HEK293 (cell line): Measurements from ENCODE around the gene NCAPD3.
"Not testable (repeated sequence)": the region's sequence is repeated elsewhere in the genome, so short reads cannot be mapped to it uniquely, and the experiment has no call there.

Experiments used
- CTCF ChIA-PET: fragments of 350-600 bp; formaldehyde crosslinking; extraction: SDS; loops from one replicate; lab custom pipeline; 2021; ENCODE audit warnings: antibody characterized with exemption; lab: Yijun Ruan, JAX
- POLR2A ChIA-PET: fragments of 300-600 bp; formaldehyde crosslinking; extraction: SDS; loops from one replicate; lab custom pipeline; 2020; ENCODE audit warnings: antibody characterized with exemption, inconsistent platforms; lab: Yijun Ruan, JAX
- H3K27ac ChIP-seq: fragments of 200-500 bp; sonication (Bioruptor generic); 2 replicates; pipeline ENCODE4 v1.5.1; 2014; ENCODE audit warnings: low read depth, low read length, control low read depth, inconsistent platforms; ENCODE audit errors: extremely low read depth
- H3K36me3 ChIP-seq, 2 experiments: fragments of 200-500 bp in 1 of 2; sonication (Bioruptor generic) in 1 of 2; 1 replicate in 1 of 2; 2 replicates in 1 of 2; pipeline ENCODE4 v1.5.1; 2014 to 2017; ENCODE audit warnings: inconsistent platforms in 2 of 2, low read length in 2 of 2; ENCODE audit not compliant: control insufficient read depth in 2 of 2, insufficient read depth in 1 of 2
- H3K4me1 ChIP-seq: fragments of 200-500 bp; sonication (Bioruptor generic); 2 replicates; pipeline ENCODE4 v1.5.1; 2014; ENCODE audit warnings: mild to moderate bottlenecking, low read length, inconsistent platforms; ENCODE audit not compliant: control insufficient read depth, insufficient read depth
- H3K4me3 ChIP-seq: 2 replicates; pipeline ENCODE4 v1.5.1; 2011; ENCODE audit warnings: low read depth, mild to moderate bottlenecking, control low read depth, low read length, moderate library complexity
- H3K9me3 ChIP-seq: fragments of 200-500 bp; sonication (Bioruptor generic); 2 replicates; pipeline ENCODE4 v1.5.1; 2014; ENCODE audit warnings: low read depth, low read length, inconsistent platforms; ENCODE audit not compliant: control insufficient read depth, insufficient read depth
- GLI4 ChIP-seq: fragments of 450-650 bp; formaldehyde crosslinking; IDR thresholded peaks from 2 replicates; pipeline ENCODE4 v1.5.1; 2016; ENCODE audit warnings: missing biosample characterization, missing genetic modification characterization
- HIC1 ChIP-seq: fragments of 450-650 bp; formaldehyde crosslinking; IDR thresholded peaks from 2 replicates; pipeline ENCODE4 v1.5.1; 2016; ENCODE audit warnings: missing biosample characterization, missing genetic modification characterization
- SCRT1 ChIP-seq: fragments of 450-650 bp; formaldehyde crosslinking; IDR thresholded peaks from 2 replicates; pipeline ENCODE4 v1.5.1; 2016; ENCODE audit warnings: missing biosample characterization, missing genetic modification characterization, borderline replicate concordance
- SCRT2 ChIP-seq: fragments of 450-650 bp; formaldehyde crosslinking; IDR thresholded peaks from 2 replicates; pipeline ENCODE4 v1.5.1; 2016; ENCODE audit warnings: missing biosample characterization, missing genetic modification characterization
- ZBTB7A ChIP-seq: fragments of 450-650 bp; formaldehyde crosslinking; IDR thresholded peaks from 2 replicates; pipeline ENCODE4 v1.5.1; 2016; ENCODE audit warnings: low read depth, missing biosample characterization, missing genetic modification characterization
- ZNF211 ChIP-seq: fragments of 450-650 bp; formaldehyde crosslinking; IDR thresholded peaks from 2 replicates; pipeline ENCODE4 v1.5.1; 2016; ENCODE audit warnings: low read depth, missing biosample characterization, missing genetic modification characterization
- ZNF239 ChIP-seq: fragments of 450-650 bp; formaldehyde crosslinking; IDR thresholded peaks from 2 replicates; pipeline ENCODE4 v1.5.1; 2016; ENCODE audit warnings: missing biosample characterization, missing genetic modification characterization
- ZNF510 ChIP-seq: fragments of 450-650 bp; formaldehyde crosslinking; IDR thresholded peaks from 2 replicates; pipeline ENCODE4 v1.5.1; 2018; ENCODE audit warnings: mild to moderate bottlenecking, missing genetic modification characterization, missing biosample characterization; ENCODE audit not compliant: insufficient replicate concordance
- ZNF623 ChIP-seq: fragments of 450-650 bp; formaldehyde crosslinking; IDR thresholded peaks from 2 replicates; pipeline ENCODE4 v1.5.1; 2016; ENCODE audit warnings: missing biosample characterization, missing genetic modification characterization
- ZNF629 ChIP-seq: fragments of 450-650 bp; formaldehyde crosslinking; IDR thresholded peaks from 2 replicates; pipeline ENCODE4 v1.5.1; 2017; ENCODE audit warnings: missing biosample characterization, missing genetic modification characterization
- ZSCAN5A ChIP-seq: fragments of 450-650 bp; formaldehyde crosslinking; IDR thresholded peaks from 2 replicates; pipeline ENCODE4 v1.5.1; 2016; ENCODE audit warnings: missing biosample characterization, missing genetic modification characterization
- TF ChIP-seq, protein P1 (sequence below): fragments of 450-650 bp; formaldehyde crosslinking; IDR thresholded peaks from 2 replicates; pipeline ENCODE4 v1.5.1; 2016; ENCODE audit warnings: missing biosample characterization, missing genetic modification characterization
- TF ChIP-seq, protein P2 (sequence below): fragments of 450-650 bp; formaldehyde crosslinking; IDR thresholded peaks from 2 replicates; pipeline ENCODE4 v1.5.1; 2017; ENCODE audit warnings: missing biosample characterization, missing genetic modification characterization

Gene NCAPD3

GRCh38 chr11:134113787-134114186, 110.0 kb downstream of the NCAPD3 start:
- CTCF ChIA-PET, POLR2A ChIA-PET, H3K36me3 ChIP-seq, H3K4me1 ChIP-seq, H3K9me3 ChIP-seq, H3K4me3 ChIP-seq, H3K27ac ChIP-seq: not testable (repeated sequence)
- TF ChIP-seq SCRT2 (tag by site-specific recombination) (peak; percentile 75), SCRT1 (tag by site-specific recombination) (peak; percentile 58; the same call in 1 of the 2 replicates)

- POLR2A ChIA-PET: no interaction called here
- CTCF ChIA-PET: interaction anchor here (0.6 to 0.7 kb wide), 2 partner anchors 13 to 29 kb away, joined by 3 read pairs; no protein-coding TSS in a partner anchor
Observed at GRCh38 chr11:134110252-134110815, 113.4 kb downstream of the NCAPD3 start.

More at GRCh38 chr11:134110252-134110815, 113.4 kb downstream of the NCAPD3 start:
- H3K9me3 ChIP-seq: no peaks in the 10 kb centered on the region
- H3K36me3 ChIP-seq: no peaks in the 10 kb centered on the region; a peak in 1 of 3 replicates
- H3K27ac ChIP-seq: no peak overlapping the region
- H3K4me1 ChIP-seq: no peaks in the 10 kb centered on the region
- TF ChIP-seq HIC1 (tag by site-specific recombination): no peak
- TF ChIP-seq ZNF211 (tag by site-specific recombination): no peak
- TF ChIP-seq, protein P1, sequence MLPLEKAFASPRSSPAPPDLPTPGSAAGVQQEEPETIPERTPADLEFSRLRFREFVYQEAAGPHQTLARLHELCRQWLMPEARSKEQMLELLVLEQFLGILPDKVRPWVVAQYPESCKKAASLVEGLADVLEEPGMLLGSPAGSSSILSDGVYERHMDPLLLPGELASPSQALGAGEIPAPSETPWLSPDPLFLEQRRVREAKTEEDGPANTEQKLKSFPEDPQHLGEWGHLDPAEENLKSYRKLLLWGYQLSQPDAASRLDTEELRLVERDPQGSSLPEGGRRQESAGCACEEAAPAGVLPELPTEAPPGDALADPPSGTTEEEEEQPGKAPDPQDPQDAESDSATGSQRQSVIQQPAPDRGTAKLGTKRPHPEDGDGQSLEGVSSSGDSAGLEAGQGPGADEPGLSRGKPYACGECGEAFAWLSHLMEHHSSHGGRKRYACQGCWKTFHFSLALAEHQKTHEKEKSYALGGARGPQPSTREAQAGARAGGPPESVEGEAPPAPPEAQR (tag by site-specific recombination): no peak
- TF ChIP-seq GLI4 (tag by site-specific recombination): no peak
- no peak for TF ChIP-seq ZSCAN5A (tag by site-specific recombination)
- no peak for TF ChIP-seq ZNF629 (tag by site-specific recombination)
- TF ChIP-seq ZNF239 (tag by site-specific recombination): no peak
- no peak for TF ChIP-seq ZNF623 (tag by site-specific recombination)
- no peak for TF ChIP-seq ZNF510 (tag by site-specific recombination)
- TF ChIP-seq, protein P2, sequence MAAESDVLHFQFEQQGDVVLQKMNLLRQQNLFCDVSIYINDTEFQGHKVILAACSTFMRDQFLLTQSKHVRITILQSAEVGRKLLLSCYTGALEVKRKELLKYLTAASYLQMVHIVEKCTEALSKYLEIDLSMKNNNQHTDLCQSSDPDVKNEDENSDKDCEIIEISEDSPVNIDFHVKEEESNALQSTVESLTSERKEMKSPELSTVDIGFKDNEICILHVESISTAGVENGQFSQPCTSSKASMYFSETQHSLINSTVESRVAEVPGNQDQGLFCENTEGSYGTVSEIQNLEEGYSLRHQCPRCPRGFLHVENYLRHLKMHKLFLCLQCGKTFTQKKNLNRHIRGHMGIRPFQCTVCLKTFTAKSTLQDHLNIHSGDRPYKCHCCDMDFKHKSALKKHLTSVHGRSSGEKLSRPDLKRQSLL: no peak
- no peak for TF ChIP-seq ZBTB7A
- H3K4me3 ChIP-seq: no peak overlapping the region
